Stimulated activated CD4-positive, alpha-beta T cell treated with anti-CD3 and anti-CD28 coated beads, Interleukin-12 subunit alpha, Interleukin-12 subunit beta, amount 100 ng/mL, for 4 hours (primary cell): ENCODE data around the gene VPS33B.
"Not testable (repeated sequence)": the region's sequence is repeated elsewhere in the genome, so short reads cannot be mapped to it uniquely, and the experiment has no call there.

Experiments used
- DNase-seq: peaks from one replicate; pipeline ENCODE4 v3.0.0-alpha.2; 2020

Gene VPS33B

DNA sequence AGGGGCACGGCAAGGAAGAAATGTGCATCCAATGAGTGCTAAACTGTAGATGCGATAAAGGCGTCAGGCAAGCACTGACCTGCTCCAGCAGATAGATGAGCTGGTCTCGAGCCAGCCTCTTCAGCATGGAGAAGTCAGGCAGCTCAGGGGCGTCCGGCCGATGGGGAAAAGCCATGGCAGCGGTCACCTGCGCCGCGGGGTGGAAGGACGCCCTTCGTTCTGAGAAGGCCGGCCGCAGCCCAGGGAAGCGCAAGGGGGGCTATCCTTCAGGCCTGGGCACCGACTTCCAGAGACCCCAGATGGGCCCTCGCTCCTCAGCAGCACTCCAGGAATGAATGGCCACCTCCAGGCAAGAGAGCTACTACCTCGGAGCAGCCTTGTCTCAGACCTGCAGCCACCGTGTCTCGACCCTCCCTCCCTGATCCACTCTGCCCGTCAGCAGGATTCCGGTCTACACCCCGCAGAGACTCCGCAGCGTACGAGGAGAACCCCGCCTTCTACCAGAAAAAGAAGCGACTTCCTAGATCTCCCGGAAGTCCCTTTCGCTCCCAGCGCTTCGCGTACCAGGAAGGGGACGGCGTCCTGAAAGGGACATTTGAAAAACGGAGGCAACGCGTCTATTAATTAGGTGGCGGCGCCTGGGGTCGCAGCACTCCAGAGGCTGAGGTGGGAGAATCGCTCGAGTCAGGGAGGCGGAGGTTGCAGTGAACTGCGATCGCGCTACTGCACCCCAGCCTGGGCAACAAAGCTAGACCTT, at the start of gene VPS33B:
Gene VPS33B (minus strand): TSS at position 520 of the 757 bp plus-strand sequence. CDS start 345 bp downstream, at position 175.
- peak; percentile 70 for DNase-seq

DNA sequence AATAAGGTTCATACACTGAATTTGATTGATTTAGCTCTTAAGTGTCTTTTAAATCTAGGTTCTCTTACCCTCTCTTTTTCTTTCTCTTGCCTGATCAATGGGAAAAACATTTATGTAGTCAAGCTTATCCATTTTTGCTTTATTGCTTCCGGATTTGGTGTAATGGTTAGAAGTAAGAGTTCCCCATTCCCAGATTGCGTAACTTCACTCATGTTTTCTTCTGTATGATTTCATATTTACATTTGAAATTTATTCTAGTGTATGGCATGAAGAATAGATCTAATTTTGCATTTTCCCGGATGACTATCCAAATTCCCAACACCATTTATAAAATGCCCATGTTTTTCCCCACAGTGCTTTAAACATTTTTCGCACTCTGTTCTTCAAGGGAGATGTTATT, 49.8 kb upstream of the VPS33B start:
- no peak for DNase-seq

DNA sequence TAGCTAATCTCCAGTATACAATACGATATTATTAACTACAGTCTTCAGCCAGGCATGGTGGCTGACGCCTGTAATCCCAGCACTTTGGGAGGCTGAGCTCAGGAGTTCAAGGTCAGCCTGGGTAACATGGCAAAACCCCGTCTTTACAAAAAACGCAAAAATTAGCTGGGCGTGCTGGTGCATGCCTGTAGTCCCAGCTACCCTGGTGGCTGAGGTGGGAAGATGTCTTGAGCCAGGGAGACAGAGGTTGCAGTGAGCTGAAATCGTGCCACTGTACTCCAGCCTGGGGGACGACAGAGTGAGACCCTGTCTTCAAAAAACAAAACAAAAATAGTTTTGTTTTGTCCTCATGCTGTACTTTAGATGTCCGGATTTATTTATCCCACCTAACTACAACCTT, 48.5 kb upstream of the VPS33B start:
- no peak for DNase-seq

DNA sequence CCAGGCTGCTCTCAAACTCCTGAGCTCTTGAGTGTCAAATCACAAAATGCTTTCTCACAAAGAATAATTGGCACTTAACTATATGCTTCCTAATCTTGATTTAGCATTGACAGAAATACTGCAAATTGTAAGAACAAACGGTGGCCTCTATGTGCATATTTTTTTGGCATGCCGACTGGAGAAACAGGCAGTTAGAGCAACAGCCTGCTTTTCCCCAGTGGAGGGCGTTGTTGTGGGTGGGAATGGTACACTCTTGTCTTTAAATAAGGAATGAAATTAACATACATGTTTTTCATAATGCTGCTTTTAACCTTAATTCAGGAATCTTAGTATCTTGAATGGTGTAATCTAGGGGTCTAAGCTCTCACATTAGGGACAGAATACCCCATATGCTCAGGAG, 46.6 kb upstream of the VPS33B start:
- no peak for DNase-seq

DNA sequence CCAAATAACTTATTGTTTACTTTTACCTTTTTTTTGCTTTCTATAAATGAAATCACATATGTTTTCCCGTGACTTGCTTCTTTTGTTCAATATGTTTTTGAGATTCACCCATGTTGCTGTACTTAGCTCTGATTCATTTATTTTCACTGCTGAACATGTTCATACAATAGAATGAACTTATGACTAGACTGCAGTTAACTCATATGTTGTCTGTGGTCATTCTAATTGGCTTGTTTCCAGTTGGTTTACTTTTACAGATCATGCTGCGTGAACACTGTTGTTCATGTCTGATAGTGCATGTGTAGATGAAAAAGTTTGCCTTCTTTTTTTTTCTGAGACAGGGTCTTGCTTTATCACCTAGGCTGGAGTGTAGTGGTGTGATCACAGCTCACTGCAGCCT, 46.0 kb upstream of the VPS33B start:
- DNase-seq: no peak

DNA sequence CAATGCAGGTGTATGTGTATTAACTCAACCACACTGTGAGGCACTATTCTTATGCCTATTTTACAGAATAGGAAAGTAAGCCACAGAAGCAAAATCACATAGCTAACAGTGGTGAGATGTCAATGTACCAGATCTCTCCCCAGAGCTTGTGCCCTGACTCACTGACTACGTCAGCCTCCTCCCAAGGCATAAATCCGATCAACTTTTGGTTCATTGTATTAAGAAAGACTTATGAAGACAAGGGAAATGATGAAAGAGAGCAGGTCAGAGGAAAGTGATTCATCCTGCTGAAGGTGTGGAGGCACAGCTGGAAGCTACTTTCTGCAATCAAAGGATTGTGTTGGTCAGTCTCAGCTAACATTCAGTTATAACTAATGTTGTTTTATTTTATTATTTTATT, 44.6 kb upstream of the VPS33B start:
- no peak for DNase-seq

DNA sequence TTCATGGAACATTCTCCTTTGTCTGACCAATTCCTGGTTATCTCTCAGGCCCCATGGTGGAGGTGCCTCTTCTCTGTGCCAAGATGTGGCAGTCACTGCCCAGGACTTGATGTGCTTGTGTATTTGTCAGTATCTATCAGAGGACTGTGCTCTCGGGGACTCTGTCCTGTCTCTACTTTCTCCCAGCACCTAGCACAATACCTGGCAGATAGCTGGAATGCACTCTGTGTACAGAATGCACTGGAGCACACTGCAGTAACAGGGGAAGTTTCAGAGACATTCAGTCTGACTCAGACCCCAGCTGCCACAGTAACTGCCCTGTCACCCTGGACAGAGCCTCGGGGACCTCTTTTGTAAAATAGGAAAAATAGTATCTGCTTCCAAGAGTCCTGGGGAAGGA, 43.1 kb upstream of the VPS33B start:
- DNase-seq: no peak

DNA sequence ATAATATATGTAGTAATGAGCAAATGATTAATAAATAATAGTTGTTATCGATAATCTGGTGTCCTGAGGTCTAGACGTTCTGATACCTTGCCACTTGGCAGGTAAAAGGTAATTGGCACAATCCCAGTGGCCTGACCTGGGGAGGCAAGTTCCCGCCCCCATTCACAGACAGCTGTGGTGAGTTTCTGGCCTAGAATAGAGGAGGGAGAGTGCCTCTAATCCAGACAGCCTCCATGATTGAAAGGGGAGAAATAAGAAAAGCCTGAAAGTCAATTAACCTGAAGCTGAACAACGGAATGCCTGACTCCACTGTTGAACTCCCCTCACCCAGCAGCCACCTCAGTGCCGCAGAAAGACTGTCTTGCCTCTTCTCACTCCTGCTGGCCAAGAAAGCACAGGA, 39.6 kb upstream of the VPS33B start:
- DNase-seq: no peak

DNA sequence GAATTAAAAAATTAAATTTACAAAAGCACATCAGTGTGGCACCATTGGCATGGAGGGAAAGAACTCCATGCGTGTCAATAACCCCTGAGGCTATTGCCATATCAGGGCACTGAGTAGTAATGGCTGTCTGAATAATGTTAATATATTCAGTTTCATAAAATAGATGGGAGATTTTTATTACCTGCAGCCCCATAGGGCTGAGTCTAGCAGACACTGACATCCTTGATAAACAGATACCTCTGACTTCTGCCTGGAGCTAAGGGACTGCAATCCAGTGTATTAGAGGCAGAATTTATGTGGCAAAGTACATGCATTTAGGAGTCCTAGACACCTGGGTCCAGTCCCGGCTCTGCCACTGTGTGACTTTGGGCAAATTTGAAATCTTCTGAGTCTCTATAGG, 38.8 kb upstream of the VPS33B start:
- no peak for DNase-seq

DNA sequence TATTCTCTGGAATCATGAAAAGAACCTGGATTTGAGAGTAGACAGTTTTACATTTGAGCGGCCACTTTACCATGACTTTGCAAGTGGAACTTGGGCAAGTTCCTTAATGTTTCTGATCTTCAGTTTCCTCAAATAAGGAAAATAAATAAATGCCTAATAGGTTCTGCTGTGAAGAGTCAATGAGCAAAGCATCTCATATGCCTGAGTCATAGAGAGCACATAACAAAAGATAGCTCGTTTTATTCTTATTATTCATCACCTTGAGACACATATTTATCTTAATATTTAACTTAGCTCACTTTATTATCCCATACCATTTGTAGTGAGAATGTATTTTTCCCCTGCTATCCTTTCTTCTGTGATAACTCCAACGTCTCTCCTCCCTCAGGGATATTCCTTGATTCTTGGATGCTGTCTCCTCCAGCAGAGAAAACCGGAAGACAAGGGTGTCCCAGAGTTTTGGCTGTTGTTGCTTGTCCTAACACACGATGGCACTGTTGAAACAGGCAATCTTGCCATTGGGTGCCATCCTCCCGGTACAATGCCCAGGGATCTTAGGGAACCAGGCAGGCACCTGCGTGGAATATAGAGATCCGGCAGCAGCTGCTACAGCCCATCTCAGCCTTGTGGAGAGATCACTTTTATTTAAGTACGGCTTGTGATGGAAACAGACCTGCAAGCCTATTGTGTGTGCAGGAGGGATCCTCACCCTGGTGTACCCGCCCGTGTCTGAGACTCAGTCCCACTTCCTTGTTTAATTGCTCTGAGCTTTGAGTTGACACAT, 33.3 kb upstream of the VPS33B start:
- peak; percentile 12 for DNase-seq

DNA sequence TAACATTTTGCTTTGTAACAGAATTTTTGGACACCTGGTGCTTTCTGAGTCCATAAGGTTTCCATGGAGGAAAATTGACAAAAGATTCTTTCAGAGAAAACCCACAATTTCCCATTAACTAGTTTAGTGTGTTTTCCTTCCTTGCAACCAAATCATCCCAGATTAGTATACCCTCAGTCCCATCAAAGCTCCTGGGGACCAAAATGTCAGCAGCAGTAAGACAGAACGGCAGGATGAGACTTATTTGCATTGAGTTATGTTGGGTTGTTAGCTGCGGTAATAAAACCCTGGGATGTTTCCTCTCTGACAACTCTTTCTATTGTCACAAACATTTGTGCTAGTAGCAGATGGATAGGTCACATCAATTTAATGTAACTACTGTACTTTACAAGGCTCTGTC, 32.4 kb upstream of the VPS33B start:
- no peak for DNase-seq

DNA sequence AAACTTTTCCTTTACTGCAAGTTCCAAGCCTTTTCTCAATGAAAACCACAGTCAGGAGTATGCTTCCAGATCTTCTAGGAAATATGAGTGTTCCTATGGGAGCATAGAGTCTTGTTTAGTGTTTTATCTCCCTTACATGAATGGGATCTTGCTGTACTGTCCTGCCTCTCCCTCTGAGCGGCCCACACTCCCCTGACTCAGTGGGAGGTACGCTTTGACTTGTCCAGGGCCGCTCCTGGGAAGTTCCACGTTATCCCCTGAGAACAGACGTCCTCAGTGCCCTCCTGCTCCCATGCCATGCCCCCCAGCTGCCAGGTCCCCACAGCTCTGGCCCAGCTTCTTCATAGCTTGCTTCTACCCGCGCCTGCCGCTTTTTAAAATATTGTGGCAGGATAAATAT, 28.9 kb upstream of the VPS33B start:
- no peak for DNase-seq

DNA sequence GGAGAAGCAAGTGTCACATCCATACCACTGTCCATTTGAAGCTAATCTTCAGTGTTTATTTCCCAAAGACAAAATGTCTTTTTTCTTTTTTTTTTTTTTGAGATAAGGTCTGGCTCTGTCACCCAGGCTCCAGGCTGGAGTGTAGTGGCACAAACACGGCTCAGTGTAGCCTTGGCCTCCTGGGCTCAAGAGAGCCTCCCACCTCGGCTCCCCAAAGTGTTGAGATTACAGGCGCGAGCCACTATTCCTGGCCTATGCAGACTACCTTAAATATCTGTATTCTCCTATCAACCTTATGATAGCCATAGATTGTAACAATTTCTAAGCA, 27.7 kb upstream of the VPS33B start:
- no peak for DNase-seq

DNA sequence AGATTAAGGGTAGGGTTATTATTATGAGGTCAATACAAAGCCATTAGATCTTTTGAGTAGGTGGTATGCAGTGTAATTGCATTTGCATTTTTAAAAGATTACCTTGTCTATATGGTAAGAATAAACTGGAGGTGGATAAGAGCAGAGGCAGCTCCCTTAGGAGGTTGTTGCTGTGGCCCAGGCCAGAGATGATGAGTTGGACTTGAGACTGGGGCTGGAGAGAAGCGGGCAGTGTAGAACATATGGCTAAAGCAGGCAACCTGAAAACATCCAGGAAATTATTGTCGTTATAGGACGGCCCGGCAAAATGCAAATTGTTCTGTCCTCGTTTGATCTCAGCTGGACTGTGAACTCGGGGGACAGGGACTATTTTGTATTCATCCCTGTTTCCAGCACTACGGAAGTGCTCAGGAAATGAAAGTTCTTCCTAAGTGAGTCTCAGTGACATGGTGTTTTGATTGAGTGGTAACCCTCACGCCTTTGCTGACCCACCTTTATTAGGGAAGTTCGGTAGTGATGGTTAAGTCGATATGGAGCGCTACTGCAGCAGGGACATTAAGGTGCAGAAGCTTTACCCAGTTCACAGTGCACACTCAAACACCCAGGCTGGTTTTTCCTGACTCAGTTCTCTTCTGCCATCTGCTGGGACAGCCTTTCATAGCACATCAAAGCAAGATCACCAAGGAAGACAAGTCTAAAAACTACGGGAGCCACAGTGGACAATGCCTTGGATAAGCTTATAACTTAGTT, 27.2 kb upstream of the VPS33B start:
- DNase-seq: peak; percentile 21

DNA sequence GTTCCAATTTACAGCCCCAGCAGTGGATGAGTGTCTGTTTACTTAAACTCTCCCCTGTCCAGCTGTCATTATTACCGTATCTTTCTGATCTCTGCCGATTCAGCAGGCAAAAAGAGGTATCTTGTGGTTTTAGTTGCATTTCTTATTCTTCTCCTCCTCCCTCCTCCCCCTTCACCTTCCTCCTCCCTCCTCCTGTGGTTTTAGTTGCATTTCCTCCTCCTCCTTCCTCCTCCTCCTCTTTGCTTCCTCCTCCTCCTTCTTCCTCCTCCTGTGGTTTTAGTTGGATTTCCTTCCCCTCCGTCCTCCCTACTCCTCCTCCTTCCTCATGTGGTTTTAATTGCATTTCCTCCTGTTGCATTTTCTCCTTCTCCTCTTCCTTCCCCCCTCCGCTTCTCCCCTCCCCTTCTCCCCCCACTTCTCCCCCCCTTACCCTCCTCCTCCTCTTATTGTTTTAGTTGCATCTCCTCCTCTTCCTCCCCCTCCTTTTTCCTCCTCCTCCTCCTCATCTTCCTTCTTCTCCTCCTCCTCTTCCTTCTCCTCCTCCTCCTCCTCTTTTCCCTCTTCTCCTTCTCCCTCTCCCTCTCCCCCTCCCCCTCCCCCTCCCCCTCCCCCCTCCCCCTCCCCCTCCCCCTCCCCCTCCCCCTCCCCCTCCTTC, 25.3 kb upstream of the VPS33B start:
- no peak for DNase-seq

DNA sequence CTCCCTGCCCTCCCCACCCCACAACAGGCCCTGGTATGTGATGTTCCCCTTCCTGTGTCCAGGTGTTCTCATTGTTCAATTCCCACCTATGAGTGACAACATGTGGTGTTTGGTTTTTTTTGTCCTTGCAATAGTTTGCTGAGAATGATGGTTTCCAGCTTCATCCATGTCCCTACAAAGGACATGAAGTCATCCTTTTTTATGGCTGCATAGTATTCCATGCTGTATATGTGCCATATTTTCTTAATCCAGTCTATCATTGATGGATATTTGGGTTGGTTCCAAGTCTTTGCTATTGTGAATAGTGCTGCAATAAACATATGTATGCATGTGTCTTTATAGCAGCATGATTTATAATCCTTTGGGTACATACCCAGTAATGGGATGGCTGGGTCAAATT, 23.7 kb upstream of the VPS33B start:
- DNase-seq: not testable (repeated sequence)

DNA sequence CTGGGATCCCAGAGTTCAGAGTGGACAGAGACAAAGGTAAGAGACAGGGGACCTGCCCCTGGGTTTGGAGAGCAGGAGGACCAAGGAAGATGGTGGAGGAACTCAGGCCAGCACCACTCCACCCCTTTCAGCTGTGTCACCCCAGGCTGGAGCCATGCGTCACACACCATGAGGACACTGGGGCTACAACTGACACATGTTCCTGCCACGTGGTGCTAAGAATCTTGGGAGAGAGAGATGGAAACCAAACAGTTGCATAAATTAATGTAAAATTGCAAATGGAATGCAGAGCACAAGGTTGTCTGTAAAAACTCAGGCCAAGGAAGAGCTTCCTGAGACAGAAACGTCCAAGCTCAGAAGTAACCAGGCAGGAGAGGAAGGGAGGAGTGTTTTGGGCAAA, 22.7 kb upstream of the VPS33B start:
- DNase-seq: no peak

DNA sequence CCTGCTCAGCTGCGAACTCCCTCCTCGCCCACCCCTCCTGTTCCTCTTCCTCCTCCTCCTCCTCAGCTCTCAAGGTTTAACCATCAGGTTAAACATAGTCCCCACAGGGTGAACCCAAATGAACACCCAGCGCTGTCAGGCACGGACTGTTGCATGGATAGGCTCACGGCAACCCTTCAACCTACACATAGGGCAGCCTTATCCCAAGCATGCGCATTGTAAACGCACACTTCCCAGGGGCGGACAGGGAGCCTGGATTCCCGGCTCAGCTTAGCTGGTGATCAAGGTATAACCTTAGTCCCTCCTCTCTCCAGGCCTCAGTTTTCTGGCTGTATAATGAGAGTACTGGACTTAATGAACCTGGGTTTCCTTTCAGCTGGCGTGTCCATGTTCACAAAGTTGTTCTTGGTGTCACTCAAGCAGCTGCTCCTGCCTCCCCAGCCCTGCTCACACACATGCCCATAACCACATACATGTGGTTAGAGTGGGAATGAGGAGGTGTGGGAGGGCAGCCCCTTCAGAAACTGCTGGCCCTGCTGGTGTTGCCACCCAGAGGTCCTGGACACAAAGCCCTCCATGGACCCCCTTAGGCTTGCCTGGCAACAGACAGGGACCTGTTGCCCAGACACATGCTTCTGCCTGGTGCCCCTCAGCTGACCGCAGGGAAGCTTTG, 20.9 kb upstream of the VPS33B start:
- no peak for DNase-seq

DNA sequence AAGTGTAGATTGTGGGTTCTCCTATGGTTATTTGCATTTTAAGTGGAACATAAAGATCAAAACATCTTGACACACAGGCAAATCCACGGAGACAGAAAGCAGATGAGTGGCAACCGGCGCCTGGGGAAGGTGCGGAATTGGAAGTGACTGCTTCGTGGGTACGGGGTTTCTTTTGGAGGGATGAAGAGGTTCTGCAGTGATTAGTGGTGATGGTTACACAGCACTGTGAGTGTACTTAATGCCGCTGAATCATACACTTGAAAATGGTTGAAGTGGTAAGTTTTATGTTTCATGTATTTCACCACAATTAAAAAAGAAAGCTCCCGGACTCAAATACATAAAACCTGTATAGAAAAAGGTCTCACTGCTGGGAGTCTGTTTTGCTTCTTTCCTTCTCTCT, 18.5 kb upstream of the VPS33B start:
- no peak for DNase-seq

DNA sequence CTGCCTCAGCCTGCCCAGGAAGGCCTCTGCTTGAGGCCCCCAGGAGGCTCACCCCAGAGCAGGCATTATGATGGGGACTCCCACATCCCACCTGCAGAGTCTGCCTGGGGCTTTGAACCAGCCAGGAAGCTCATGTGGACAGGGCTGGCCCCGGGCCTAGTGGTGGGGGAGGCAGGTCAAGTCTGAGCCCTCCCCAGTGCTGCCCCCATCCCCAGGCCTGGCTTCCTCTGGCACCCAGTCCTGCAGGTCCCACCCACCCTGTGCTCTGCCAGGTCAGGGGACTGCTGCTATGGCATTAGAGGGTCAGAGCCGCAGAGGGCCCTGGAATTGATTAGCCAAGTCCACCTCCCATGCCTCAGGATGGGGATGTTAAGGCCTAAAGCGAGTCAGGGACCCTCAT, 17.6 kb upstream of the VPS33B start:
- DNase-seq: no peak

DNA sequence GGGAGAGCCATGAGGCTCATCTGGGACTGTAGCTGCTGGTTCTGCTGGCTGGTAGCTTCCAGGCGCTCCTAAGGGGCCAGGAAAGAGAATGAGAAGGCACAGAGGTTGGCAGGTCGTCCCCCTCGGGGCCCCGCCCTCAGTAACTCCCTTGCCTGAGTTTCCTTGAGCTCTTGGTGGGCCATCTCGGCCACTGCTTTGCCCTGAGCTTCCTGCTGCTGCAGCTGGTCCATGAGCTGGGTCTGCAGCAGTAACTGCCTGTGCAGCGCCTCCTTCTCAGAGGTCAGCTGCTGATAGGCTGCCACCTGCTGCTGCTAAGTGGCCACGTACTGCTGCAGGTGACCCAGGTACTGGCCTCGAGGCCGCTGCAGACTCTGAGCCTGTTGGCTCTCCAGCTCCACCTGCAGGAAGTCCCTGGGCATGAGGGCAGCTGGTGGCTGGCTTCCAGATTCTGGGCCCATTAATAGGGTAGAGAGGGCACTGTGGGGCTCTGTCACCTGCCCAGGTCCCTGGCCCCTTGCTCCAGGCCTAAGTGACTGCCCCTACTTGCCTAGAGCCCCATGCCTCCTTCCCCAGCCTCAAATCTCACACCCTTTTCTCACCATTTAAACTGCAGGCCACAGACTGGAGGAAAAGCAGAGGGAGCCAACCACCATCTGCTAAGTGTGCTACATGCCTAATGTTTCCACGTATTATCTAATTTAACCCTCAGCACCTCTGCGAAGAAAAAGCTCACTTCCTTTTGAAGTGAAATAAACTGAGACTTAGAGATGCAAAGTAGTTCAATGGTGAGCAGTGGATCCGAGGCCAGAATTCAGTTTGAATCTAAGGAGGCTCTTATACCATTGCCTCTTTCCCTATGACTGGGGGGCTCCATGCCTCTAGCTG, 10.8 kb upstream of the VPS33B start:
- DNase-seq: peak; percentile 34

DNA sequence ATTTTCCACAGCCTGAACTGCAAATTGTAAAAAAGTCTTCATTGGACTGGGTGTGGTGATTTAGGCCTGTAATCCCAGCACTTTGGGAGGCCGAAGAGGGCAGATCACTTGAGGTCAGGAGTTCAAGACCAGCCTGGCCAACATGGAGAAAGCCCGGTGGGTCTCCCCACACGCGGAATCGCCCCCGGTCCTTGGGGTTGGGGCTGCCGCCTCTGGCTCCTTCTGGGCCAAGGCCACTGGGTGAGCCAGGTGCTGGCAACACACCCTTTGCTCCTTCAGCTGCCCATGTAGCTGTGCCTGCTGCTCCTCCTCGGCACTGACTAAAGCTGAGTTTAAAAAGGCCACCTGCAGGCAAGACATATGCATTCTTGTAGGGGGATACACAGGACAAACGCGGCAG, 9.4 kb upstream of the VPS33B start:
- DNase-seq: no peak
